IPS-15b (cell line): ENCODE measurements around the gene PLEKHG4B.
"Not testable (repeated sequence)": the region's sequence is repeated elsewhere in the genome, so short reads cannot be mapped to it uniquely, and the experiment has no call there.

Experiments used
- H3K27me3 ChIP-seq: one replicate; pipeline ENCODE4 v1.6.1; 2013; ENCODE audit warnings: low read length; ENCODE audit not compliant: control insufficient read depth, insufficient read depth
- H3K36me3 ChIP-seq: one replicate; pipeline ENCODE4 v1.6.1; 2013; ENCODE audit warnings: low read length; ENCODE audit not compliant: control insufficient read depth, insufficient read depth
- H3K4me1 ChIP-seq: one replicate; pipeline ENCODE4 v1.6.1; 2013; ENCODE audit warnings: mild to moderate bottlenecking, low read length; ENCODE audit not compliant: control insufficient read depth, insufficient read depth
- H3K4me3 ChIP-seq: one replicate; pipeline ENCODE4 v1.5.1; 2013; ENCODE audit warnings: low read depth, low read length
- H3K9ac ChIP-seq: one replicate; pipeline ENCODE4 v1.6.1; 2013; ENCODE audit warnings: low read depth, mild to moderate bottlenecking, low read length
- H3K9me3 ChIP-seq: one replicate; pipeline ENCODE4 v1.6.1; 2013; ENCODE audit warnings: mild to moderate bottlenecking, low read length; ENCODE audit not compliant: control insufficient read depth, insufficient read depth

Gene PLEKHG4B

GRCh38 chr5:206927-207536, 115.1 kb downstream of the PLEKHG4B start:
- no peaks in the 10 kb centered on the region for H3K9me3 ChIP-seq
- no peak overlapping the region for H3K4me3 ChIP-seq
- H3K27me3 ChIP-seq: no peaks in the 10 kb centered on the region
- H3K4me1 ChIP-seq: no peaks in the 10 kb centered on the region
- peaks cover 14% of the 10 kb centered on the region for H3K36me3 ChIP-seq
- H3K9ac ChIP-seq: no peak overlapping the region

GRCh38 chr5:207599-207998, 115.6 kb downstream of the PLEKHG4B start:
- Histone ChIP-seq H3K9me3 (no peaks in the 10 kb centered on the region), H3K27me3 (no peaks in the 10 kb centered on the region), H3K4me1 (no peaks in the 10 kb centered on the region), H3K4me3 (no peak overlapping the region), H3K36me3 (peaks cover 14% of the 10 kb centered on the region), H3K9ac (peak overlapping the region; percentile 37)

GRCh38 chr5:208449-209114, 116.6 kb downstream of the PLEKHG4B start:
- Histone ChIP-seq H3K4me3 (no peak overlapping the region), H3K27me3 (no peaks in the 10 kb centered on the region), H3K36me3 (peaks cover 10% of the 10 kb centered on the region), H3K9me3 (no peaks in the 10 kb centered on the region), H3K4me1 (no peaks in the 10 kb centered on the region), H3K9ac (no peak overlapping the region)

- Histone ChIP-seq H3K9ac (no peak overlapping the region), H3K4me1 (no peaks in the 10 kb centered on the region), H3K4me3 (no peak overlapping the region), H3K9me3 (no peaks in the 10 kb centered on the region), H3K36me3 (no peaks in the 10 kb centered on the region), H3K27me3 (no peaks in the 10 kb centered on the region)
Observed at GRCh38 chr5:213803-214395, 121.9 kb downstream of the PLEKHG4B start.

- not testable (repeated sequence) for H3K27me3 ChIP-seq, H3K9ac ChIP-seq, H3K4me1 ChIP-seq, H3K4me3 ChIP-seq, H3K9me3 ChIP-seq, H3K36me3 ChIP-seq
Observed at GRCh38 chr5:215256-215655, 123.3 kb downstream of the PLEKHG4B start.

- not testable (repeated sequence) for H3K36me3 ChIP-seq, H3K4me1 ChIP-seq, H3K27me3 ChIP-seq, H3K9me3 ChIP-seq, H3K4me3 ChIP-seq, H3K9ac ChIP-seq
Observed at GRCh38 chr5:216076-216475, 124.1 kb downstream of the PLEKHG4B start.

GRCh38 chr5:217494-218456, 125.8 kb downstream of the PLEKHG4B start, which contains the start of the genes CCDC127 and SDHA:
TSS of gene CCDC127 (minus strand) at chr5:218153. CDS start at chr5:216849, 1,304 bp downstream.
TSS of gene SDHA (plus strand) at chr5:218320. CDS start at chr5:218356, 36 bp downstream.
- H3K4me1 ChIP-seq, H3K36me3 ChIP-seq, H3K27me3 ChIP-seq, H3K9me3 ChIP-seq: not testable (repeated sequence)
- Histone ChIP-seq H3K9ac (peak within 1 kb of the TSS; percentile 90), H3K4me3 (peak within 1 kb of the TSS; percentile 95)

GRCh38 chr5:218457-219291, 126.7 kb downstream of the PLEKHG4B start:
- peaks cover 9% of the 10 kb centered on the region for H3K4me1 ChIP-seq
- H3K36me3 ChIP-seq: no peaks in the 10 kb centered on the region
- peak overlapping the region; percentile 90 for H3K9ac ChIP-seq
- H3K27me3 ChIP-seq: no peaks in the 10 kb centered on the region
- H3K9me3 ChIP-seq: no peaks in the 10 kb centered on the region
- peak overlapping the region; percentile 95 for H3K4me3 ChIP-seq

GRCh38 chr5:219460-219863, 127.5 kb downstream of the PLEKHG4B start:
- no peaks in the 10 kb centered on the region for H3K9me3 ChIP-seq
- peak overlapping the region; percentile 95 for H3K4me3 ChIP-seq
- no peaks in the 10 kb centered on the region for H3K27me3 ChIP-seq
- H3K9ac ChIP-seq: no peak overlapping the region
- peaks cover 2% of the 10 kb centered on the region for H3K36me3 ChIP-seq
- H3K4me1 ChIP-seq: peaks cover 9% of the 10 kb centered on the region

GRCh38 chr5:219991-220390, 128.0 kb downstream of the PLEKHG4B start:
- H3K4me3 ChIP-seq: no peak overlapping the region
- peaks cover 9% of the 10 kb centered on the region for H3K4me1 ChIP-seq
- H3K9me3 ChIP-seq: no peaks in the 10 kb centered on the region
- H3K36me3 ChIP-seq: peaks cover 8% of the 10 kb centered on the region
- H3K9ac ChIP-seq: no peak overlapping the region
- no peaks in the 10 kb centered on the region for H3K27me3 ChIP-seq
